T-cell (primary cell): Measurements from ENCODE around the gene ZNF335. TPM values are rescaled to one million over a fixed set of nuclear protein-coding genes. Genes with fewer than 3 reads are reported as not detected.

Experiments
- ATAC-seq, 4 experiments: fragments of 200-7000 bp in 3 of 4; fragments of 150-1000 bp in 1 of 4; cut with Tn5 transposase; replicated peaks in 1 of 4; 1 replicate in 3 of 4; 2 replicates in 1 of 4; pipeline ENCODE4 v1.10.0; 2021; ENCODE audit warnings: moderate library complexity in 3 of 4, mild to moderate bottlenecking in 2 of 4, moderate number of reproducible peaks in 1 of 4
- CTCF ChIA-PET, 2 donors: fragments of 300-600 bp; sonication (Branson Sonifier 250); formaldehyde crosslinking; loops; one replicate each; lab custom pipeline; 2022; ENCODE audit warnings: antibody characterized with exemption in 2 of 2; lab: Charles Lee
- POLR2A ChIA-PET, 2 donors: fragments of 300-600 bp; sonication (Branson Sonifier 250); formaldehyde crosslinking; loops; one replicate each; lab custom pipeline; 2022; ENCODE audit warnings: antibody characterized with exemption in 2 of 2; lab: Charles Lee
- DNase-seq, 35 experiments: peaks; one replicate each; pipeline versions ENCODE4 v3.0.0 to v3.0.0-alpha.2; 2013 to 2023
- H3K27ac ChIP-seq: one replicate; pipeline ENCODE4 v1.5.1; 2013; ENCODE audit warnings: low read length
- H3K27me3 ChIP-seq, 2 experiments: replicated peaks in 1 of 2; 1 replicate in 1 of 2; 2 replicates in 1 of 2; pipeline versions ENCODE4 v1.6.1 to v1.7.0; 2013; ENCODE audit warnings: low read length in 1 of 2, mixed read lengths in 1 of 2; ENCODE audit not compliant: control insufficient read depth in 2 of 2, insufficient read depth in 2 of 2; ENCODE audit errors: extremely low read depth in 1 of 2
- H3K36me3 ChIP-seq, 2 donors: 1 replicate in 1 of 2; 2 replicates in 1 of 2; pipeline versions ENCODE4 v1.6.1 to v1.7.0; 2013; ENCODE audit warnings: low read length in 1 of 2; ENCODE audit not compliant: control insufficient read depth in 2 of 2, insufficient read depth in 1 of 2; ENCODE audit errors: extremely low read depth in 1 of 2
- H3K4me1 ChIP-seq, 2 experiments: 1 replicate in 1 of 2; 2 replicates in 1 of 2; pipeline versions ENCODE4 v1.6.1 to v1.7.0; 2013; ENCODE audit warnings: low read length in 2 of 2, mixed read lengths in 1 of 2; ENCODE audit not compliant: insufficient read depth in 2 of 2, control insufficient read depth in 1 of 2; ENCODE audit errors: extremely low read depth in 1 of 2
- H3K4me3 ChIP-seq, 2 donors: 1 replicate in 1 of 2; 2 replicates in 1 of 2; pipeline versions ENCODE4 v1.5.1 to v1.7.0; 2013; ENCODE audit warnings: mild to moderate bottlenecking in 2 of 2, low read length in 1 of 2, moderate library complexity in 1 of 2; ENCODE audit not compliant: control insufficient read depth in 1 of 2; ENCODE audit errors: extremely low read depth in 1 of 2
- H3K9me3 ChIP-seq: 2 replicates; pipeline ENCODE4 v1.7.0; 2013
- H3K27ac Mint-ChIP-seq, 2 donors: one replicate each; pipeline ENCODE4 v1.8.0; 2020 to 2021; ENCODE audit warnings: mild to moderate bottlenecking in 2 of 2, mixed read lengths in 2 of 2
- H3K27me3 Mint-ChIP-seq, 2 donors: one replicate each; pipeline ENCODE4 v1.8.0; 2021 to 2022; ENCODE audit warnings: mixed read lengths in 2 of 2
- H3K36me3 Mint-ChIP-seq: one replicate; pipeline ENCODE4 v1.8.0; 2021; ENCODE audit warnings: mixed read lengths
- H3K4me1 Mint-ChIP-seq, 3 donors: one replicate each; pipeline ENCODE4 v1.8.0; 2020 to 2022; ENCODE audit warnings: mixed read lengths in 3 of 3, mild to moderate bottlenecking in 1 of 3
- H3K4me3 Mint-ChIP-seq, 3 donors: one replicate each; pipeline ENCODE4 v1.8.0; 2020 to 2022; ENCODE audit warnings: mild to moderate bottlenecking in 3 of 3, mixed read lengths in 3 of 3, moderate library complexity in 3 of 3
- H3K9me3 Mint-ChIP-seq, 3 donors: one replicate each; pipeline ENCODE4 v1.8.0; 2020 to 2022; ENCODE audit warnings: mixed read lengths in 3 of 3
- WGBS: methylation state at CpG from one replicate; pipeline ENCODE4 v1.1.5; 2013; ENCODE audit warnings: missing lambda C conversion rate; ENCODE audit not compliant: insufficient coverage; 5-methylcytosine and 5-hydroxymethylcytosine counted together
- total RNA-seq, 35 experiments: library from RNA in 6 of 35; stranded (reverse) in 6 of 35; fragments of 120-200 nt in 1 of 35; gene quantifications; one replicate each; pipeline versions ENCODE4 v1.2.1 to v1.2.4 and lab custom pipeline; 2013 to 2026

The ZNF335 gene
- total RNA-seq, 5 donors from 2014 or later (not counting 1 experiment from before 2014, with no cell fraction given), result 58.6 to 106 (median 68.3) TPM

GRCh38 chr20:45940469-45940868, 31.5 kb downstream of the ZNF335 start:
- Mint-ChIP-seq H3K9me3 (no peaks in the 10 kb centered on the region), H3K27ac (no peak overlapping the region), H3K4me3 (no peak overlapping the region), H3K27me3 (no peaks in the 10 kb centered on the region), H3K36me3 (peaks cover 45% of the 10 kb centered on the region), H3K4me1 (peaks cover 21 to 41% (median 30%) of the 10 kb centered on the region in 3 donors)
- CTCF ChIA-PET, result no interaction called here
- WGBS, result 97% methylated on average over 9 of the region's 13 CpGs
- POLR2A ChIA-PET, result interaction anchor here in 1 of 2 donors (0.5 kb wide), 1 partner anchor 14 kb away, joined by 8 read pairs; no protein-coding TSS in a partner anchor
- ATAC-seq (no peak), DNase-seq (no peak)
- H3K36me3 ChIP-seq, result peaks cover 21 to 83% of the 10 kb centered on the region in 2 donors
- H3K27me3 ChIP-seq, result no peaks in the 10 kb centered on the region
- no peaks in the 10 kb centered on the region for H3K9me3 ChIP-seq
- peaks cover 3 to 24% of the 10 kb centered on the region in 2 experiments for H3K4me1 ChIP-seq
- H3K27ac ChIP-seq, result no peak overlapping the region
- no peak overlapping the region for H3K4me3 ChIP-seq

GRCh38 chr20:45940053-45940452, 31.9 kb downstream of the ZNF335 start:
- no peak for DNase-seq
- no peak for ATAC-seq
- CTCF ChIA-PET, result no interaction called here
- Histone ChIP-seq H3K27ac (no peak overlapping the region), H3K9me3 (no peaks in the 10 kb centered on the region), H3K36me3 (peaks cover 17 to 79% of the 10 kb centered on the region in 2 donors), H3K27me3 (no peaks in the 10 kb centered on the region), H3K4me3 (no peak overlapping the region), H3K4me1 (peaks cover 3 to 20% of the 10 kb centered on the region in 2 experiments)
- peak overlapping the region in 1 of 2 donors; percentile 11 for H3K27ac Mint-ChIP-seq
- H3K27me3 Mint-ChIP-seq, result no peaks in the 10 kb centered on the region
- peaks cover 21 to 43% (median 30%) of the 10 kb centered on the region in 3 donors for H3K4me1 Mint-ChIP-seq
- WGBS, result no CpG with 5 or more reads among the region's 3 CpGs
- no peak overlapping the region for H3K4me3 Mint-ChIP-seq
- no peaks in the 10 kb centered on the region for H3K9me3 Mint-ChIP-seq
- peaks cover 42% of the 10 kb centered on the region for H3K36me3 Mint-ChIP-seq
- POLR2A ChIA-PET, result interaction anchor here in 1 of 2 donors (0.5 kb wide), 1 partner anchor 15 kb away, joined by 8 read pairs; no protein-coding TSS in a partner anchor

GRCh38 chr20:45938727-45939438, 33.1 kb downstream of the ZNF335 start:
- ATAC-seq (no peak), DNase-seq (no peak)
- Mint-ChIP-seq H3K4me3 (no peak overlapping the region), H3K36me3 (peaks cover 30% of the 10 kb centered on the region), H3K27me3 (no peaks in the 10 kb centered on the region), H3K4me1 (peaks cover 21 to 32% (median 26%) of the 10 kb centered on the region in 3 donors), H3K27ac (peak overlapping the region; percentile 65 to 75), H3K9me3 (no peaks in the 10 kb centered on the region)
- Histone ChIP-seq H3K27ac (no peak overlapping the region), H3K4me1 (peaks cover 3 to 22% of the 10 kb centered on the region in 2 experiments), H3K27me3 (no peaks in the 10 kb centered on the region), H3K4me3 (no peak overlapping the region), H3K36me3 (peaks cover 11 to 67% of the 10 kb centered on the region in 2 donors), H3K9me3 (no peaks in the 10 kb centered on the region)
- POLR2A ChIA-PET, result interaction anchor here in 1 of 2 donors (1.2 kb wide), 1 partner anchor 32 kb away, joined by 4 read pairs; no protein-coding TSS in a partner anchor
- CTCF ChIA-PET, result interaction anchor here in 1 of 2 donors (1.6 to 2.1 kb wide), 2 partner anchors 30 to 32 kb away, joined by 4 to 11 read pairs; no protein-coding TSS in a partner anchor
- 93% methylated on average over 4 of the region's 13 CpGs for WGBS

GRCh38 chr20:45937765-45938164, 34.2 kb downstream of the ZNF335 start:
- no peaks in the 10 kb centered on the region for H3K9me3 Mint-ChIP-seq
- Histone ChIP-seq H3K9me3 (no peaks in the 10 kb centered on the region), H3K27ac (no peak overlapping the region), H3K4me1 (peaks cover 5 to 32% of the 10 kb centered on the region in 2 experiments), H3K4me3 (no peak overlapping the region), H3K27me3 (no peaks in the 10 kb centered on the region), H3K36me3 (peaks cover 11 to 56% of the 10 kb centered on the region in 2 donors)
- H3K4me3 Mint-ChIP-seq, result peak overlapping the region; percentile 54 to 97 (median 73)
- peaks cover 21 to 39% (median 31%) of the 10 kb centered on the region in 3 donors for H3K4me1 Mint-ChIP-seq
- ChIA-PET CTCF (interaction anchor here (1.0 to 2.1 kb wide), 4 partner anchors 31 to 85 kb away, joined by 3 to 11 read pairs (median 4); no protein-coding TSS in a partner anchor), POLR2A (interaction anchor here in 1 of 2 donors (0.5 to 1.2 kb wide), 2 partner anchors 33 to 1550 kb away, joined by 3 to 4 read pairs; no protein-coding TSS in a partner anchor)
- ATAC-seq (no peak), DNase-seq (peak in 1 of 35 experiments; percentile 34)
- 93% methylated on average over 2 of the region's 2 CpGs for WGBS
- H3K36me3 Mint-ChIP-seq, result peaks cover 25% of the 10 kb centered on the region
- no peaks in the 10 kb centered on the region for H3K27me3 Mint-ChIP-seq
- H3K27ac Mint-ChIP-seq, result peak overlapping the region; percentile 75 to 78

- Histone ChIP-seq H3K9me3 (no peaks in the 10 kb centered on the region), H3K4me3 (peak overlapping the region; percentile 98 to 100), H3K4me1 (peaks cover 5 to 32% of the 10 kb centered on the region in 2 experiments), H3K27ac (peak overlapping the region; percentile 93), H3K36me3 (peaks cover 5 to 39% of the 10 kb centered on the region in 2 donors), H3K27me3 (no peaks in the 10 kb centered on the region)
- ChIA-PET CTCF (interaction anchor here (0.6 to 1.2 kb wide), 7 partner anchors 16 to 809 kb away, joined by 4 to 15 read pairs (median 4); no protein-coding TSS in a partner anchor), POLR2A (interaction anchor here (0.6 to 2.4 kb wide), 14 partner anchors 18 to 1743 kb away, joined by 4 to 25 read pairs (median 10); partner anchors contain the start of gene ZSWIM1 (in 1 of the 2))
- peak in 1 of 4 experiments; percentile 2 for ATAC-seq
- Mint-ChIP-seq H3K9me3 (no peaks in the 10 kb centered on the region), H3K4me3 (peak overlapping the region; percentile 87 to 97 (median 90)), H3K36me3 (peaks cover 25% of the 10 kb centered on the region), H3K27ac (peak overlapping the region; percentile 95 to 98), H3K27me3 (no peaks in the 10 kb centered on the region), H3K4me1 (peaks cover 21 to 42% (median 31%) of the 10 kb centered on the region in 3 donors)
- WGBS, result 0% methylated on average over 15 of the region's 21 CpGs
- DNase-seq, result peak in 8 of 35 experiments; percentile 16 to 47 (median 22)
Measured at GRCh38 chr20:45935416-45936046, 36.5 kb downstream of the ZNF335 start.
